ENCODE data around the gene ALG5.

GRCh38 chr13:36992362-36992761 lies 6.8 kb downstream of the ALG5 start:
- no peak for TF ChIP-seq ZBTB33 (IDR thresholded peaks at IDR 0.05; ENCODE audit: borderline replicate concordance, low read depth)
- no peak for TF ChIP-seq EP300 (IDR thresholded peaks at IDR 0.05; ENCODE audit: borderline replicate concordance in 1 of 2, low read depth in 1 of 2, low read length in 1 of 2)
- no peak for TF ChIP-seq RAD21 (IDR thresholded peaks at IDR 0.05; ENCODE audit: low read length)
- TF ChIP-seq TAF1 (IDR thresholded peaks at IDR 0.05; ENCODE audit: borderline replicate concordance, low read depth, low read length), result no peak
- no peak for TF ChIP-seq EZH2phosphoT487 (IDR thresholded peaks at IDR 0.05; ENCODE audit: borderline replicate concordance, low read depth)
- TF ChIP-seq MEF2A (IDR thresholded peaks at IDR 0.05; ENCODE audit: borderline replicate concordance, low read depth), result no peak
- TF ChIP-seq CTCF (IDR thresholded peaks at IDR 0.05), result no peak
- no peak for TF ChIP-seq MAX (IDR thresholded peaks at IDR 0.05; ENCODE audit: low read depth)

Data from SK-N-SH (cell line).